ENCODE results near the gene MACROD2. TPM values are rescaled to one million over a fixed set of nuclear protein-coding genes. Genes with fewer than 3 reads are reported as not detected.

MACROD2 gene
- total RNA-seq, 1 donor from 2014 or later, result 6.7 TPM

- DNase-seq (ENCODE audit: extremely low spot score, unreplicated experiment), result no peak
- no peak overlapping the region for H3K27ac Mint-ChIP-seq
Measured at GRCh38 chr20:15239542-15240206, 1244.4 kb downstream of the MACROD2 start.

DNA sequence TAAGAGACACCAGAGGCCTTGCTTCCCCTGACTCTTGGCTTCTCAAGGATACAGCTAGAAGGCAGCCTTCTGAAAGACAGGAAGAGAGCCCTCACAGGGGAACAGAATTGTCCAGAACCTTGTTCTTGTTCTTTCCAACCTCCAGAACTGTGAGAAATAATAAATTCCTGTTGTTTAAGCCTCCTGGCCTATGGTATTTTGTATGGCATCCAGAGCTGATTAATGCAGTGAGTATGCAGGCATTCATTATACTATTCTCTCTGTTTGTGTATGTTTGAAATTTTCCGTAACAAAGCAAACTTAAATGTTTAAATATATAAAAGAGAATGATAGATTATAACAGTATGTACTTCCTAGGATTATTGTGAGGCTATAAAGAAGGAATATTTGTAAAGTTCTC is 1245.5 kb downstream of the MACROD2 start:
- no peak overlapping the region for H3K4me3 Mint-ChIP-seq
- no peak for TF ChIP-seq CTCF (conservative IDR thresholded peaks at IDR 0.05)
- no peak overlapping the region for H3K27ac Mint-ChIP-seq
- no peaks in the 10 kb centered on the region for H3K36me3 Mint-ChIP-seq
- H3K9me3 Mint-ChIP-seq, result no peaks in the 10 kb centered on the region
- peaks cover 4% of the 10 kb centered on the region for H3K4me1 Mint-ChIP-seq (ENCODE audit: unreplicated experiment)
- DNase-seq (ENCODE audit: extremely low spot score, unreplicated experiment), result no peak
- peaks cover 4% of the 10 kb centered on the region for H3K27me3 Mint-ChIP-seq

More at GRCh38 chr20:15239542-15240206, 1244.4 kb downstream of the MACROD2 start:
- TF ChIP-seq CTCF (conservative IDR thresholded peaks at IDR 0.05), result no peak
- H3K27me3 Mint-ChIP-seq, result peaks cover 4% of the 10 kb centered on the region
- no peak overlapping the region for H3K4me3 Mint-ChIP-seq
- no peaks in the 10 kb centered on the region for H3K9me3 Mint-ChIP-seq
- H3K36me3 Mint-ChIP-seq, result no peaks in the 10 kb centered on the region
- peaks cover 4% of the 10 kb centered on the region for H3K4me1 Mint-ChIP-seq (ENCODE audit: unreplicated experiment)

GRCh38 chr20:15241681-15242080 is 1246.4 kb downstream of the MACROD2 start:
- no peaks in the 10 kb centered on the region for H3K36me3 Mint-ChIP-seq
- H3K9me3 Mint-ChIP-seq, result no peaks in the 10 kb centered on the region
- no peak for DNase-seq (ENCODE audit: extremely low spot score, unreplicated experiment)
- peaks cover 4% of the 10 kb centered on the region for H3K4me1 Mint-ChIP-seq (ENCODE audit: unreplicated experiment)
- no peak overlapping the region for H3K4me3 Mint-ChIP-seq
- peaks cover 3% of the 10 kb centered on the region for H3K27me3 Mint-ChIP-seq
- no peak for TF ChIP-seq CTCF (conservative IDR thresholded peaks at IDR 0.05)
- no peak overlapping the region for H3K27ac Mint-ChIP-seq

DNA sequence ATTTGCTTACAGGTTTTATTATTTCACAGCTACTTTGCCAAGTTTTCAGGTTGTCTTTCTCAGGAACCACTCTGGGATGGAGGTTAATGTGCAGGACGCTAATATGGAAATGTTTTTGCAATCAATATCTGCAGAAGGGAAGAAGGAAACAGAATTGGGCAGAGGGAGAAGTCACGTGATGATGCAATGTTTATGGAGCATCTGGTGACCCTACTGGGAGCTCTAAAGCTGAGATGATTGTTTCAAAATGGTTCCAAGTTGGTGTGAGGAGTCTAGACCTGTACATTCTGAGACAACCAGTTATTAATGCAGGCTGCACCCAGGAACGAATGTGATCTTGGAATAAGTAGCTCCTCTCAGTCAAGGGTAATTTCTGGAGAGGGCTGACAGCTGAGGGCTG is 1247.5 kb downstream of the MACROD2 start:
- no peak for TF ChIP-seq CTCF (conservative IDR thresholded peaks at IDR 0.05)
- Mint-ChIP-seq H3K27me3 (no peaks in the 10 kb centered on the region), H3K4me1 (ENCODE audit: unreplicated experiment) (peaks cover 4% of the 10 kb centered on the region), H3K27ac (no peak overlapping the region), H3K9me3 (no peaks in the 10 kb centered on the region), H3K4me3 (no peak overlapping the region), H3K36me3 (no peaks in the 10 kb centered on the region)
- no peak for DNase-seq (ENCODE audit: extremely low spot score, unreplicated experiment)

DNA sequence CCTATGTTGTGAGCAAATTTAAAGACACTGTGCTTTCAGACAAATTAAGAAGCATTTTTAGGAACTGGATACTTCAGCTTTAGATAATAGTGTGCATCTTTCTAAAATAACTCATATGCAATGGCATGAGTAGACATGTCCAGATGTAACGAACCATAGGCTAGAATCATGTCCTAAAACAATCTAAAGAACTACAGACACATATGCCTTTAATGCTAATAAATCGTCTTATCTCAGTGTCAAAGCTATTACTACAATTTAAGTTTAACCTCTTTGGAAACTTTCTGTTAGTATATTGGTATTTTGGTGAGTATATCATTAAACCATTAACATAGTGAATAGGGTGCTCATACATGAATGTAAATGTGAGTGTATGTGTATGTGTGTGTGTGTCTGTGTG is 1250.6 kb downstream of the MACROD2 start:
- Mint-ChIP-seq H3K36me3 (peaks cover 5% of the 10 kb centered on the region), H3K27me3 (peaks cover 4% of the 10 kb centered on the region), H3K9me3 (peaks cover 5% of the 10 kb centered on the region), H3K27ac (no peak overlapping the region), H3K4me3 (no peak overlapping the region), H3K4me1 (ENCODE audit: unreplicated experiment) (peaks cover 12% of the 10 kb centered on the region)
- TF ChIP-seq CTCF (conservative IDR thresholded peaks at IDR 0.05), result no peak
- no peak for DNase-seq (ENCODE audit: extremely low spot score, unreplicated experiment)
